SK-N-SH (cell line): ENCODE measurements around the gene AACS. TPM values are rescaled to one million over a fixed set of nuclear protein-coding genes. Genes with fewer than 3 reads are reported as not detected.

Source experiments
- CTCF ChIA-PET: fragments of 300-600, 350-600 bp; formaldehyde crosslinking; extraction: SDS; loops from one replicate; lab custom pipeline; 2021; lab: Yijun Ruan, JAX
- POLR2A ChIA-PET: fragments of 350-600 bp; sonication (Branson Sonifier 250); formaldehyde crosslinking; extraction: SDS; loops from one replicate; lab custom pipeline; 2020; ENCODE audit warnings: antibody characterized with exemption, inconsistent platforms; lab: Yijun Ruan, JAX
- DNase-seq: peaks from one replicate; pipeline ENCODE4 v3.0.0; 2012
- H2AFZ ChIP-seq: fragments of 200-600 bp; sonication (generic); 2 replicates; pipeline ENCODE4 v1.8.1; 2016; ENCODE audit warnings: antibody characterized with exemption, mild to moderate bottlenecking, low read depth
- H3F3A ChIP-seq: fragments of 200-600 bp; sonication (generic); replicated peaks from 2 replicates; pipeline ENCODE3; 2016; ENCODE audit warnings: antibody characterized with exemption, mild to moderate bottlenecking; ENCODE audit not compliant: insufficient read depth
- H3K27ac ChIP-seq, 2 experiments: fragments of 200-500 bp in 1 of 2; fragments of 200-600 bp in 1 of 2; sonication (Bioruptor generic) in 1 of 2; sonication (generic), shearing (Covaris generic) in 1 of 2; 2 replicates each; pipeline versions ENCODE4 v1.5.1 to v1.6.1; 2014 to 2016; ENCODE audit warnings: low read depth in 2 of 2, inconsistent platforms in 1 of 2, low read length in 1 of 2, mild to moderate bottlenecking in 1 of 2, mixed read lengths in 1 of 2
- H3K27me3 ChIP-seq: fragments of 200-600 bp; sonication (generic), shearing (Covaris generic); 2 replicates; pipeline ENCODE4 v1.6.1; 2016; ENCODE audit warnings: mixed run types; ENCODE audit not compliant: insufficient read depth
- H3K36me3 ChIP-seq, 2 experiments: fragments of 200-500 bp in 1 of 2; fragments of 200-600 bp in 1 of 2; sonication (Bioruptor generic) in 1 of 2; sonication (generic) in 1 of 2; replicated peaks in 1 of 2; 2 replicates each; pipeline versions ENCODE3 to v1.5.1; 2014 to 2016; ENCODE audit warnings: low read length in 1 of 2, mild to moderate bottlenecking in 1 of 2; ENCODE audit not compliant: insufficient read depth in 2 of 2, control insufficient read depth in 1 of 2
- H3K4me1 ChIP-seq, 2 experiments: fragments of 200-500 bp in 1 of 2; fragments of 200-600 bp in 1 of 2; sonication (Bioruptor generic) in 1 of 2; sonication (generic), shearing (Covaris generic) in 1 of 2; 2 replicates each; pipeline versions ENCODE4 v1.5.1 to v1.6.1; 2014 to 2016; ENCODE audit warnings: low read depth in 1 of 2, low read length in 1 of 2, mixed run types in 1 of 2; ENCODE audit not compliant: insufficient read depth in 2 of 2, control insufficient read depth in 1 of 2
- H3K4me2 ChIP-seq: fragments of 200-600 bp; sonication (generic), shearing (Covaris generic); 2 replicates; pipeline ENCODE4 v1.6.1; 2017; ENCODE audit warnings: mixed run types
- H3K4me3 ChIP-seq, 2 experiments: fragments of 200-500 bp in 1 of 2; fragments of 200-600 bp in 1 of 2; sonication (Bioruptor generic) in 1 of 2; sonication (generic), shearing (Covaris generic) in 1 of 2; 2 replicates each; pipeline versions ENCODE4 v1.5.1 to v1.8.1; 2014 to 2016; ENCODE audit warnings: low read depth in 2 of 2, inconsistent platforms in 1 of 2, low read length in 1 of 2, mild to moderate bottlenecking in 1 of 2, mixed read lengths in 1 of 2, moderate library complexity in 1 of 2
- H3K79me2 ChIP-seq: fragments of 200-600 bp; sonication (generic); 2 replicates; pipeline ENCODE4 v1.8.1; 2017; ENCODE audit warnings: mild to moderate bottlenecking; ENCODE audit not compliant: insufficient read depth
- H3K9ac ChIP-seq: fragments of 200-600 bp; sonication (generic); 2 replicates; pipeline ENCODE4 v1.6.1; 2017; ENCODE audit warnings: mixed run types
- H3K9me2 ChIP-seq: fragments of 200-600 bp; sonication (generic); 2 replicates; pipeline ENCODE4 v1.6.1; 2017; ENCODE audit warnings: mixed run types
- H3K9me3 ChIP-seq: fragments of 200-600 bp; sonication (generic); 2 replicates; pipeline ENCODE4 v1.6.1; 2017; ENCODE audit warnings: mixed run types, mild to moderate bottlenecking, moderate library complexity
- H4K20me1 ChIP-seq: fragments of 200-600 bp; sonication (generic); 2 replicates; pipeline ENCODE4 v1.6.1; 2017; ENCODE audit warnings: mild to moderate bottlenecking, mixed run types; ENCODE audit not compliant: insufficient read depth
- CHD2 ChIP-seq: fragments of 150-350 bp; IDR thresholded peaks from 2 replicates; pipeline ENCODE4 v1.6.1; 2018; ENCODE audit warnings: low read length; ENCODE audit not compliant: partially characterized antibody
- EP300 ChIP-seq, 2 experiments: IDR thresholded peaks; 2 replicates each; pipeline versions ENCODE4 v1.4.0 to v1.6.1; 2012; ENCODE audit warnings: borderline replicate concordance in 1 of 2, low read depth in 1 of 2, low read length in 1 of 2
- FOSL2 ChIP-seq: IDR thresholded peaks from 2 replicates; pipeline ENCODE4 v1.4.0; 2012; ENCODE audit warnings: low read depth, mild to moderate bottlenecking, moderate library complexity, borderline replicate concordance
- GABPA ChIP-seq: IDR thresholded peaks from 2 replicates; pipeline ENCODE4 v1.4.0; 2012; ENCODE audit warnings: low read depth, mild to moderate bottlenecking
- NRF1 ChIP-seq: IDR thresholded peaks from 2 replicates; pipeline ENCODE4 v1.6.1; 2012; ENCODE audit warnings: low read depth, mild to moderate bottlenecking, low read length
- RAD21 ChIP-seq: IDR thresholded peaks from 2 replicates; pipeline ENCODE4 v1.6.1; 2012; ENCODE audit warnings: mild to moderate bottlenecking, low read length
- SIN3A ChIP-seq: IDR thresholded peaks from 2 replicates; pipeline ENCODE4 v1.6.1; 2012; ENCODE audit warnings: low read depth, mild to moderate bottlenecking, low read length, moderate library complexity, borderline replicate concordance
- SMC3 ChIP-seq: IDR thresholded peaks from 2 replicates; pipeline ENCODE4 v1.6.1; 2012; ENCODE audit warnings: low read depth, low read length, improper control_type of control experiment
- TAF1 ChIP-seq: IDR thresholded peaks from 2 replicates; pipeline ENCODE4 v1.6.1; 2012; ENCODE audit warnings: low read depth, mild to moderate bottlenecking, low read length, moderate library complexity, borderline replicate concordance
- YY1 ChIP-seq: IDR thresholded peaks from 2 replicates; pipeline ENCODE4 v1.4.0; 2012; ENCODE audit warnings: low read depth, mild to moderate bottlenecking
- WGBS: methylation state at CpG from one replicate; pipeline ENCODE4 v1.1.6; 2017; ENCODE audit warnings: low lambda C conversion rate; 5-methylcytosine and 5-hydroxymethylcytosine counted together
- polyA plus RNA-seq, 3 experiments: library from polyadenylated mRNA; depleted of rRNA; stranded (reverse); fragments of >200 nt; gene quantifications; 2 replicates each; pipeline ENCODE4 v1.2.3, GENCODE V29; 2012
- TF ChIP-seq, protein P1 (sequence below): IDR thresholded peaks from 2 replicates; pipeline ENCODE4 v1.4.0; 2012; ENCODE audit warnings: low read depth
- TF ChIP-seq, protein P2 (sequence below): IDR thresholded peaks from 2 replicates; pipeline ENCODE4; 2012
- TF ChIP-seq, protein P3 (sequence below): fragments of 150-350 bp; IDR thresholded peaks from 2 replicates; pipeline ENCODE4 v1.6.1; 2016; ENCODE audit warnings: mild to moderate bottlenecking, low read depth, low read length
- TF ChIP-seq, protein P4 (sequence below): fragments of 200-600 bp; sonication (generic); IDR thresholded peaks from 2 replicates; pipeline ENCODE4 v1.6.1; 2017; ENCODE audit warnings: antibody characterized with exemption, mild to moderate bottlenecking, moderate library complexity

AACS gene
- polyA plus RNA-seq, 1 of the 3 experiments (the other 2 are of a cell fraction) = 17.3 TPM

DNA sequence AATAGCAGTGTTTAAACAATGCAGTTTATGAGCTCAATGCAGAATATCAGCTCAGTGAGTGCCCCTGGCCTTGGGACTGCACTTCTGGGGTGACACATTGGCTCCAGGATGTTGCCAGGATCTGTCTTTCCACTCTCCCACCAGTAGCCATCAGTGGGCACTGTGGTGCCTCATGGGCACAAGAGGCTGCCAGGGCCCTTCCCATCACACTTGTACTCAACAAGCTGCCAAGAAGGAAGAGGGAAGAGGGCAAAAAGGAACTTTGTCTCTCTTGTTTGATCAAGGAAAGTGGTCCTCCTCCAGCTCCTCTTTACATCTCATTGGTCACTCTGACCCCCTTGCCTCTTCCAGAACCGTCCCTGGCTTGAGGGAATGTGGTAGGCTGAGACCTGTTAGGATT, 115.9 kb downstream of the AACS start:
- Histone ChIP-seq H3K9me3 (no peaks in the 10 kb centered on the region), H3K4me2 (no peak overlapping the region), H2AFZ (no peak overlapping the region), H3K27me3 (peaks cover 10% of the 10 kb centered on the region; the same call in 1 of the 2 replicates), H3K4me1 (no peaks in the 10 kb centered on the region; a peak in 1 of 4 replicates), H3K9me2 (no peaks in the 10 kb centered on the region), H3K27ac (no peak overlapping the region), H4K20me1 (no peaks in the 10 kb centered on the region), H3F3A (no peaks in the 10 kb centered on the region), H3K4me3 (no peak overlapping the region), H3K36me3 (no peaks in the 10 kb centered on the region), H3K9ac (no peak overlapping the region), H3K79me2 (no peaks in the 10 kb centered on the region)
- CTCF ChIA-PET = interaction anchor here (1.1 to 5.7 kb wide), 3 partner anchors 20 to 223 kb away, joined by 3 to 64 read pairs (median 62); no protein-coding TSS in a partner anchor
- TF ChIP-seq FOSL2 (no peak), SIN3A (no peak)
- POLR2A ChIA-PET = no interaction called here
- no peak for DNase-seq
- 11% methylated on average over 1 of the region's 1 CpG for WGBS

DNA sequence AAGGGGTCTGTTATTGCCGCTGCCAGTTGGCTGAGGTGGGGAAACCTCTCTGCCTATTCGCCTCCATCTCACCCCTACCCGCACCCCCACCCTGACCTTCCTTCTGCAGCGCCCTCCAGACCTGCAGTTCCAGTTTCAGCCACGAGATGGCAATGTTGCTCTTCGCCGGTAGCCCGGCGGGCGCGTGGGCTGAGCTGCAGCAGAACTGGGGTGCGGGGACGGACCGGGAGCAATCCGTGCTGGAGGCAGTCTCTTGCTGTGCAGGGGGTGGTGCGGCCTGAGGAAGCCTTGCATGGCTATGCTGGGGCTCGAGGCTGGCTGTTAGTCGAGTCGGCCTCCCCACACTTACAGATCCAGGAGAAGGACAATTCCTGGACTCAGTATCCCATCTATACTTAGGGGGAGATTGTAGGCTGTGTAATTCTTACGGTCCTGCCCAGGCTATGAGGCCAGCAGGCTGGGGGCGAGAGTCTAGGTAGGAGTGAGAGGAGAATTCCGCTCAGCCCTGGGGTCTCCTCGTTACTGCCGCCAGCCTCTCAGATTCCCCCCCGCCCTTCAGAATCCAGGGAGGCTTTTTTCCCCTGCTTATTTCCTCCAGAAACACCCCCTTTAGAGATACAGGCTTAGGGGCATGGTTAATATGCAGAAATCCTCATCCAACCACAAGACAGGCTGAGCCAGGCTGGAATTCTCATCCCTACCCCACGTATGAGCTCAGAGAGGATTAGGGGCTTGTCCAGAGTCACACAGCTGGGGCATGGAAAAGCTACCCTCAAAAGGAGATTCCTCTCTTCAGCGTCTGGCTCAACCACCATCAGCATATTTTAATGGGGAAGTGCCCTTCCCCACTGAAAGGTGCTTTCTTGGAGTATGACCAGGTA, 118.2 kb downstream of the AACS start:
- Histone ChIP-seq H3K9me3 (no peaks in the 10 kb centered on the region), H3F3A (peaks cover 3% of the 10 kb centered on the region), H3K36me3 (no peaks in the 10 kb centered on the region), H4K20me1 (no peaks in the 10 kb centered on the region; the same call in 1 of the 2 replicates), H3K27ac (no peak overlapping the region), H3K27me3 (peaks cover 25% of the 10 kb centered on the region), H3K4me1 (no peaks in the 10 kb centered on the region; a peak in 1 of 4 replicates), H3K9me2 (no peaks in the 10 kb centered on the region), H3K79me2 (no peaks in the 10 kb centered on the region), H3K9ac (no peak overlapping the region), H3K4me2 (peak overlapping the region; percentile 61), H3K4me3 (peak overlapping the region in 1 of 2 experiments; percentile 5; a peak in 2 of 4 replicates), H2AFZ (no peak overlapping the region)
- ChIA-PET POLR2A (no interaction called here), CTCF (interaction anchor here (0.6 to 5.7 kb wide), 44 partner anchors 8 to 1692 kb away, joined by 3 to 64 read pairs (median 4); no protein-coding TSS in a partner anchor)
- 5% methylated on average over 21 of the region's 27 CpGs for WGBS
- DNase-seq = peak; percentile 92
- TF ChIP-seq GABPA (no peak), NRF1 (no peak), SMC3 (peak; percentile 81), RAD21 (peak; percentile 95), EP300 (IDR thresholded peaks at IDR 0.05; ENCODE audit: borderline replicate concordance in 1 of 2, low read depth in 1 of 2, low read length in 1 of 2) (no peak), YY1 (no peak), TAF1 (no peak), CHD2 (peak; percentile 62)
- TF ChIP-seq, protein P1, sequence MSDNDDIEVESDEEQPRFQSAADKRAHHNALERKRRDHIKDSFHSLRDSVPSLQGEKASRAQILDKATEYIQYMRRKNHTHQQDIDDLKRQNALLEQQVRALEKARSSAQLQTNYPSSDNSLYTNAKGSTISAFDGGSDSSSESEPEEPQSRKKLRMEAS = peak; percentile 71
- TF ChIP-seq, protein P2, sequence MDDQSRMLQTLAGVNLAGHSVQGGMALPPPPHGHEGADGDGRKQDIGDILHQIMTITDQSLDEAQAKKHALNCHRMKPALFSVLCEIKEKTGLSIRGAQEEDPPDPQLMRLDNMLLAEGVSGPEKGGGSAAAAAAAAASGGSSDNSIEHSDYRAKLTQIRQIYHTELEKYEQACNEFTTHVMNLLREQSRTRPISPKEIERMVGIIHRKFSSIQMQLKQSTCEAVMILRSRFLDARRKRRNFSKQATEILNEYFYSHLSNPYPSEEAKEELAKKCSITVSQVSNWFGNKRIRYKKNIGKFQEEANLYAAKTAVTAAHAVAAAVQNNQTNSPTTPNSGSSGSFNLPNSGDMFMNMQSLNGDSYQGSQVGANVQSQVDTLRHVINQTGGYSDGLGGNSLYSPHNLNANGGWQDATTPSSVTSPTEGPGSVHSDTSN = no peak
- TF ChIP-seq, protein P3, sequence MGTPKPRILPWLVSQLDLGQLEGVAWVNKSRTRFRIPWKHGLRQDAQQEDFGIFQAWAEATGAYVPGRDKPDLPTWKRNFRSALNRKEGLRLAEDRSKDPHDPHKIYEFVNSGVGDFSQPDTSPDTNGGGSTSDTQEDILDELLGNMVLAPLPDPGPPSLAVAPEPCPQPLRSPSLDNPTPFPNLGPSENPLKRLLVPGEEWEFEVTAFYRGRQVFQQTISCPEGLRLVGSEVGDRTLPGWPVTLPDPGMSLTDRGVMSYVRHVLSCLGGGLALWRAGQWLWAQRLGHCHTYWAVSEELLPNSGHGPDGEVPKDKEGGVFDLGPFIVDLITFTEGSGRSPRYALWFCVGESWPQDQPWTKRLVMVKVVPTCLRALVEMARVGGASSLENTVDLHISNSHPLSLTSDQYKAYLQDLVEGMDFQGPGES = no peak
- TF ChIP-seq, protein P4, sequence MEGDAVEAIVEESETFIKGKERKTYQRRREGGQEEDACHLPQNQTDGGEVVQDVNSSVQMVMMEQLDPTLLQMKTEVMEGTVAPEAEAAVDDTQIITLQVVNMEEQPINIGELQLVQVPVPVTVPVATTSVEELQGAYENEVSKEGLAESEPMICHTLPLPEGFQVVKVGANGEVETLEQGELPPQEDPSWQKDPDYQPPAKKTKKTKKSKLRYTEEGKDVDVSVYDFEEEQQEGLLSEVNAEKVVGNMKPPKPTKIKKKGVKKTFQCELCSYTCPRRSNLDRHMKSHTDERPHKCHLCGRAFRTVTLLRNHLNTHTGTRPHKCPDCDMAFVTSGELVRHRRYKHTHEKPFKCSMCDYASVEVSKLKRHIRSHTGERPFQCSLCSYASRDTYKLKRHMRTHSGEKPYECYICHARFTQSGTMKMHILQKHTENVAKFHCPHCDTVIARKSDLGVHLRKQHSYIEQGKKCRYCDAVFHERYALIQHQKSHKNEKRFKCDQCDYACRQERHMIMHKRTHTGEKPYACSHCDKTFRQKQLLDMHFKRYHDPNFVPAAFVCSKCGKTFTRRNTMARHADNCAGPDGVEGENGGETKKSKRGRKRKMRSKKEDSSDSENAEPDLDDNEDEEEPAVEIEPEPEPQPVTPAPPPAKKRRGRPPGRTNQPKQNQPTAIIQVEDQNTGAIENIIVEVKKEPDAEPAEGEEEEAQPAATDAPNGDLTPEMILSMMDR = peak; percentile 95
